ENCODE data around the gene SLC2A6. TPM values are rescaled to one million over a fixed set of nuclear protein-coding genes. Genes with fewer than 3 reads are reported as not detected.

Gene SLC2A6
- total RNA-seq, 1 donor from 2014 or later = 1.3 TPM

GRCh38 chr9:133515615-133516255, 36.8 kb upstream of the SLC2A6 start:
- ATAC-seq (no peak), DNase-seq (ENCODE audit: low spot score) (no peak)

GRCh38 chr9:133515240-133515610, 36.3 kb upstream of the SLC2A6 start:
- ATAC-seq = no peak
- DNase-seq (ENCODE audit: low spot score) = no peak

- no peak for ATAC-seq
Measured at GRCh38 chr9:133514460-133515239, 35.8 kb upstream of the SLC2A6 start.

DNA sequence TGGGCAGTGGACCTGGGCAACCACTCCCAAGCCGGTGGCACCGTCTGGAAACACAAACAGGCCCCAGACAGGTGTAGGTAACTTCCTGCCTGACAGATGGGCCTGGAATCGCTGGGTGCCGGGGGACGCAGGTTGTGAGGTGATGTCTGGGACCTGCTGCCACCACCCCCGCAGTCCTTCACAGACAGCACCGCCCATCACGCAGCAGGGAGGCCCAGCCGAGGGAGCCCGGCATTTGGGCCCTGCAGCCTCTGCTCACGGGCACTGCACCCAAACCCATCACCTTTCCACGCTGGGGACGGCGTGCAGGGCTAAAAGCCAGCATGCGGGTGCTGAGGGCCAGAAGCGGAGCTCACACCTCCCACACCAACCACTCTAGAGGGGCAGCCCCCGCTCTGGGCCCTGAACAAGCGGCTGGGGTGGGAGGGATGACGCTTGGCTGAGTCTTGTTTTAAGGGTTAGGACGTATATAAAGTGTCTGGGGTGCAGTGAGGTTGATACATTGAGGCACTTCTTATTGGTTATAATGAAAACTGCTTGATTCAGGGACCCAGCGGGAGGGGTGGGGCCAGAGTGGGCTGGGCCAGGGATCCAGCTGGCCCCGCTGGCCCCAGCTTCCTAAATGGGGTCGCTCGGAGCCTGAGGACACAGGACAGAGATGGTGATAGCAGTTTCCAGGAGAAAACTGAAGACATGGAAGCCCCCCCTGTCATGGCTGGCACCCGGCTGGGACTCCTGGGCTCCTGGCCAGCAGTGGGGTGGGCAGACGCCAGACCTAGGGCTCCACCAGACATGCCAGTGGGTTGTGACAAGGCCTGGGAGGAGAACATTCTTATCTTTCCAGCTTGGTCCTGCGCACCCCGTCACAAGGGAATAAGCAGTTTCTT, 34.6 kb upstream of the SLC2A6 start:
- ATAC-seq = no peak
- DNase-seq (ENCODE audit: low spot score) = no peak

More at GRCh38 chr9:133514460-133515239, 35.8 kb upstream of the SLC2A6 start:
- DNase-seq (ENCODE audit: low spot score) = no peak

- ATAC-seq = no peak
- DNase-seq (ENCODE audit: low spot score) = no peak
Measured at GRCh38 chr9:133512253-133513213, 33.6 kb upstream of the SLC2A6 start.

DNA sequence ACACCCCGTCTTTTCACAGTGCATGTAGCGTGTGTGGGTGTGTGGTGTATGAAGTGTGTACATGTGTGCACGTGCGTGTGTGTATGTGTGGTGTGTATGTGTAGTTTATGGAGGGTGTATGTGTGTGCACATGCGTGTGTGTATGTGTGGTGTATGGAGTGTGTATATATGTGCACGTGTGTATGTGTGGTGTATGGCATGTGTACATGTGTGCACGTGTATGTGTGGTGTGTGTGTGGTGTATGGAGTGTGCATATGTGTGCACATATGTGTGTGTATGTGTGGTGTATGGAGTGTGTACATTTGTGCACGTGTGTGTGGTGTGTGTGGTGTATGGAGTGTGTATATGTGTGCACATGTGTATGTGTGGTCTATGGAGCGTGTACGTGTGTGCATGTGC, 32.7 kb upstream of the SLC2A6 start:
- DNase-seq (ENCODE audit: low spot score) (no peak), ATAC-seq (no peak)

DNA sequence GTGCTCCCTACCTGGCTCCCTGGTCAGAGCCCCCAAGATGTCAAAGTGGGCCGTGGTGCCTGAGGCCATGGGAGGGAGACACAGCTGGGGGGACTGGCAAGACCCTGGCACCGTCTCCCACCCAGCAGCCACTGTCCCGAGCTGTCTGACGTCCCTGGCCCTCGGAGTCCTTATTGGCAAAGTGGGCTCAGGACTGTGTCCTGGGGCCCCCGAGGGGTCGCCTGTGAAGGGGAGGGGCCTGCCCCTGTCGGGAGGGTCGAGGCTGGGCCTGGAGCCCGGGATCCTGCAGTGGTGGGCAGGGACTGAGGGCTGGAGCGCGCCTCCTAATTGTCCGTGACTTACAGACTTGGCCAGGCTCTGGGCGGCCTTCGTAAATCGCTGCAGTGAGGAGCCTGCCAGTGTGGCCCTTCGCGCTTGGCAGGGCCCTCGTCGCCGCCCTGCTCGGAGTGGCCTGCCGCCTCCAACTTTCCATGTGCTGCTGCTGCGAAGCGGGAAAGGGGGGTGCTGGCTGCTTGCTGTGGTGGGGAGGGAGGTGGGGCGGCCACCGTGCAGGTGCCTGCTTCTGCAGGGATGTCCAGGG, 32.1 kb upstream of the SLC2A6 start:
- ATAC-seq (no peak), DNase-seq (ENCODE audit: low spot score) (no peak)

GRCh38 chr9:133509179-133510083, 30.5 kb upstream of the SLC2A6 start:
- DNase-seq (ENCODE audit: low spot score) = peak; percentile 84
- peak; percentile 75 for ATAC-seq

GRCh38 chr9:133508046-133508445, 29.1 kb upstream of the SLC2A6 start:
- ATAC-seq = no peak
- DNase-seq (ENCODE audit: low spot score) = no peak

- no peak for DNase-seq (ENCODE audit: low spot score)
- no peak for ATAC-seq
Measured at GRCh38 chr9:133507246-133507965, 28.5 kb upstream of the SLC2A6 start.

- peak; percentile 60 for ATAC-seq
Measured at GRCh38 chr9:133506653-133507038, 27.7 kb upstream of the SLC2A6 start.

GRCh38 chr9:133505901-133506652, 27.2 kb upstream of the SLC2A6 start:
- no peak for ATAC-seq

More at GRCh38 chr9:133506653-133507038, 27.7 kb upstream of the SLC2A6 start:
- DNase-seq (ENCODE audit: low spot score) = peak; percentile 79

DNA sequence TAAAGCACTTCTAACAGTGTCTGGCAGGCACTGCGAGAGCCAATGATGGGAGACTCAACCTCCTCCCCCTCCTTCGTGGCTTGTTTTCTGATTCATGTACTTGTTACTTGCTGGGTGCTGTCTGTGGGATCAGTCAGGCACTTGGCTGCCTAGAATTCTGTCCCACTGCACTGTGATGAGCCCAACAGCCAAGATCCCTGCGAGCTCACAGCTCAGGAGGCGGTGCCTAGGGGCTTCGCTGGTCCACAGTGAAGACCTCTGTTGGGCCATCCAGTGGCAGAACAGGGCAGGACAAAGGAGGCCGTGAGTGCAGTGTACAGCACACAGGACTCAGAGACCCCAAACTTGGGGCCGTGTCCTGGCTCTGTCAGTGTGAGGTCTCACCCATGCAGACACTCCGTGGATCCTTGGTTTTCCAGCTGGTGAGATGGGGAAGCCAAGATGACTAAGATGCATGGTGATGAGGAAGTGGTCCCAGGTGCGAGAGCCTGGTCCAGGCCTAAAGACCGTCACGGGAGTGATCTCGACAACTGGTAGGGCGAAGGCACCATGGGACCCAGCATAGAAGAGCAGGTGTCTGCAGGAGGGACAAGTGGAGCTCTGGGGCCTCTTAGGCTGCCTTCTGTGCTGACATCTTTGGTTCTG, 26.4 kb upstream of the SLC2A6 start:
- no peak for DNase-seq (ENCODE audit: low spot score)
- no peak for ATAC-seq

More at GRCh38 chr9:133505901-133506652, 27.2 kb upstream of the SLC2A6 start:
- DNase-seq (ENCODE audit: low spot score) = no peak

DNA sequence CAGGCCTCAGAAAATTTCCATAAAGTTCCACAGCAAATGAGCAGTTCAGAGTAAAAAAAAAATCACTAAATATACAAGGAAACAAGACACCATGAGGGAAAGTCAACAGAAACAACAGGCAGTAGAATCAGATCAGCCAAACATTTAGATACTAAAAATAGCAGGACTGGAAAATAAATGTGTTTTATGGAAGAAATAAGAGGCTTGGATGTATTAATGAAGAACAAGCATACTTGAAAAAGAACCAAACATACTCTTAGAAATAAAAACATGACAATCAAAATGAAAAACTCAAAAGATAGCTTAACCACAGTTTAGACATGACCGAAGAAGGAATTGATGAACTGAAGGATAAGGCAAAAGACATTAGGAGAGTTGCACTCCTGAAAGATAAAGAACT, 23.2 kb upstream of the SLC2A6 start:
- DNase-seq (ENCODE audit: low spot score) = no peak
- ATAC-seq = no peak

- no peak for DNase-seq (ENCODE audit: low spot score)
- ATAC-seq = no peak
Measured at GRCh38 chr9:133499892-133500270, 21.0 kb upstream of the SLC2A6 start.

DNA sequence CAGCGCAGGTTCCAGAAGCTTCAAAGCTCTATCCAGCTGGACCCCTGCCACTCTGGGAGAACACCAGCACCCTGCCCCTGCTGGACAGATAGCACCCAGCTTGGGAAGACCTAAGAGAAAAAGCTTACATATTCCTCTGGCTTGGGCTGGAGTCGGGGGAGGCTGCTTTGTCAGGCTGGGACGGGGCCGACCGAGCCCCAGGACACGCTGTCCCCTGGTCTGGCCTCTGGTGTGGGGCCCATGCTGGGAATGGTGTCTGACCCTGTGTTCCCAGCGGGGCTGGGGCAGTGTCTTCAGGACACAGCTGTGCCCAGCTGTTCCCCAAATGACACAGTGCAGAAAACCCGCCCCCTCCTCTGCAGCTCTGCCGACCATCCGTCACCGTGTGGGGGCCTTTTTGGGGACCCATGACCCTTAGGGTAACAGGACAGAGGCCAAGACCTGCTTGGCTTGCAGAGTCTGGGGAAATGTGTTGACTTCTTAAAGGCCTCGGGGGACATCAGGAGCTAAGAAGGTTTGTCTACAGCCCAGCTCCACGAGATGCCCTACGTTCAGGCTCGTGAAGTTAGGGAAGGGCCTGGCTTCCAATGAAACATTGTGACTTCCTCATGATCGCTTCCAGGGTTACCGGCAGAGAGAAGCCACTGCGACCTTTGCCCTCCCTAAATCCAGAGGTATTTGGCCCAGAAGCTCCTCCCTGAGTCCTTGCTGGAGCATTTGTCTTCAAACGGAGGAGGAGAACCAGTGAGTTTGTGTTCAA, 20.4 kb upstream of the SLC2A6 start:
- ATAC-seq (peak; percentile 57), DNase-seq (ENCODE audit: low spot score) (no peak)
